Testis (tissue), 2 donors: ENCODE measurements around the gene LYPD6B.

Experiments used
- POLR2A ChIP-seq: fragments of 450-650 bp; IDR thresholded peaks from one replicate; pipeline ENCODE4 v1.6.1; 2017; ENCODE audit warnings: antibody characterized with exemption, mild to moderate bottlenecking, moderate library complexity
- TF ChIP-seq, protein P1 (sequence below), 3 experiments: fragments of 450-650 bp in 2 of 3; fragments of 200-600 bp in 1 of 3; sonication (generic) in 1 of 3; IDR thresholded peaks; one replicate each; pipeline ENCODE4 v1.5.1; 2016 to 2019; ENCODE audit warnings: antibody characterized with exemption in 3 of 3, mild to moderate bottlenecking in 2 of 3, moderate library complexity in 1 of 3

DNA sequence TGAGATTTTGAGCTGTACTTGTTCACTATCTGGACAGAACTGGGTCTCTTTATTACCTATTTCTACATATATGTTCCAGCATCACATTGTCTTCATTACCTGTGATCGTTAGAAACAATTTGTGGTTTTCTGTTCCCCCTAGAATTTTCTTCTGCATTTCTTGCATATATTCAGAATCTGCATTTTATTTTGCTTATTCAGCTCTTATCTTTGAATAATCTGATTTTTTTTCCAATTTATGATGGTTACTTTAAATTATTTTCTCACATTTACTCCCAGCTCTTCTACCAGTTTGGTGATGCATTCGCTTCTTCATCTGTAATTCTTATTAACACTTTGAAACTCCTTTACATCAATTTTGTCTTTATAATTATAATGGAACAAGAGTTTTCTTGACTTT lies 55.1 kb downstream of the LYPD6B start:
- TF ChIP-seq, protein P1, sequence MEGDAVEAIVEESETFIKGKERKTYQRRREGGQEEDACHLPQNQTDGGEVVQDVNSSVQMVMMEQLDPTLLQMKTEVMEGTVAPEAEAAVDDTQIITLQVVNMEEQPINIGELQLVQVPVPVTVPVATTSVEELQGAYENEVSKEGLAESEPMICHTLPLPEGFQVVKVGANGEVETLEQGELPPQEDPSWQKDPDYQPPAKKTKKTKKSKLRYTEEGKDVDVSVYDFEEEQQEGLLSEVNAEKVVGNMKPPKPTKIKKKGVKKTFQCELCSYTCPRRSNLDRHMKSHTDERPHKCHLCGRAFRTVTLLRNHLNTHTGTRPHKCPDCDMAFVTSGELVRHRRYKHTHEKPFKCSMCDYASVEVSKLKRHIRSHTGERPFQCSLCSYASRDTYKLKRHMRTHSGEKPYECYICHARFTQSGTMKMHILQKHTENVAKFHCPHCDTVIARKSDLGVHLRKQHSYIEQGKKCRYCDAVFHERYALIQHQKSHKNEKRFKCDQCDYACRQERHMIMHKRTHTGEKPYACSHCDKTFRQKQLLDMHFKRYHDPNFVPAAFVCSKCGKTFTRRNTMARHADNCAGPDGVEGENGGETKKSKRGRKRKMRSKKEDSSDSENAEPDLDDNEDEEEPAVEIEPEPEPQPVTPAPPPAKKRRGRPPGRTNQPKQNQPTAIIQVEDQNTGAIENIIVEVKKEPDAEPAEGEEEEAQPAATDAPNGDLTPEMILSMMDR (IDR thresholded peaks at IDR 0.05) = no peak
- TF ChIP-seq POLR2A = no peak
